GM18873 (cell line): Measurements from ENCODE around the gene IGFBP4.
"Not testable (repeated sequence)": the region's sequence is repeated elsewhere in the genome, so short reads cannot be mapped to it uniquely, and the experiment has no call there.

Experiments
- ATAC-seq: cut with Tn5 transposase; IDR thresholded peaks from one replicate; pipeline ENCODE4 v1.9.1; 2021; ENCODE audit warnings: mild to moderate bottlenecking, moderate library complexity, moderate number of reproducible peaks; ENCODE audit not compliant: unreplicated experiment, low FRiP score

Gene IGFBP4

DNA sequence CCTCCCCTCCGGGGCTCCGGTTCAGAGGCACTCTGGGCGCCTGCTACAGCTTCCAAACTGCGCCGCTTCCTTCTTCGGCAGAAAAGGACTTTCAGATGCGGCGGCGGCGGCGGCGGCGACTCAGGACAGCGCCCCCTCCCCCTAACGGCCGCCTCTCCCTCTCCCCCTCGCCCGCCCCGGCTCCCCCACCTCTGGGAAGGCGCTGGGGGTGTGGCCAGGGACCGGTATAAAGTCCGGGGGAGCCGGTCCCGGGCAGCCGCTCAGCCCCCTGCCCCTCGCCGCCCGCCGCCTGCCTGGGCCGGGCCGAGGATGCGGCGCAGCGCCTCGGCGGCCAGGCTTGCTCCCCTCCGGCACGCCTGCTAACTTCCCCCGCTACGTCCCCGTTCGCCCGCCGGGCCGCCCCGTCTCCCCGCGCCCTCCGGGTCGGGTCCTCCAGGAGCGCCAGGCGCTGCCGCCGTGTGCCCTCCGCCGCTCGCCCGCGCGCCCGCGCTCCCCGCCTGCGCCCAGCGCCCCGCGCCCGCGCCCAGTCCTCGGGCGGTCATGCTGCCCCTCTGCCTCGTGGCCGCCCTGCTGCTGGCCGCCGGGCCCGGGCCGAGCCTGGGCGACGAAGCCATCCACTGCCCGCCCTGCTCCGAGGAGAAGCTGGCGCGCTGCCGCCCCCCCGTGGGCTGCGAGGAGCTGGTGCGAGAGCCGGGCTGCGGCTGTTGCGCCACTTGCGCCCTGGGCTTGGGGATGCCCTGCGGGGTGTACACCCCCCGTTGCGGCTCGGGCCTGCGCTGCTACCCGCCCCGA is at the start of gene IGFBP4:
Gene IGFBP4, plus strand, starts transcription at position 255 of the 792 bp plus-strand sequence. Its CDS starts 286 bp downstream, at position 541.
- no peak for ATAC-seq

GRCh38 chr17:40399185-40399584 is 44.1 kb upstream of the IGFBP4 start:
- no peak for ATAC-seq

- no peak for ATAC-seq
Observed at GRCh38 chr17:40402668-40403067, 40.6 kb upstream of the IGFBP4 start.

DNA sequence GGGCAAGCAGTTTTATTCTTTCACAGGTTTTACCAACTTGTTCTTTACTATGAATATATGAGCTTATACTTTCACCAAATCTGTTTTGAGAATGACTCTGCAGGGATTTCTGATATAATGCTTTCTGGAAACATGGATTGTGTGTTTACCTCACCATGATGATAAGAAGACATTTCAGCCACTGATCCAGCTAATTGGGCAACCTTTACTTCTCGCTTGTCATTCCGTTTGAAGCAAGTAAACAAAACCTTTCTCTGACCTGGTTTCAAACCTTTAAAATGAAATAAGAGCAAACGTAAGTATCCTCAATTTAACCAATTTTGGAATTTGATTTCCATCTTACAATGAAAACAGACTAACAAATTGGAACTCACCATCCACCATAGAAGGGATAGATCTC is 39.2 kb upstream of the IGFBP4 start:
- ATAC-seq, result no peak

- no peak for ATAC-seq
Observed at GRCh38 chr17:40407460-40407859, 35.8 kb upstream of the IGFBP4 start.

DNA sequence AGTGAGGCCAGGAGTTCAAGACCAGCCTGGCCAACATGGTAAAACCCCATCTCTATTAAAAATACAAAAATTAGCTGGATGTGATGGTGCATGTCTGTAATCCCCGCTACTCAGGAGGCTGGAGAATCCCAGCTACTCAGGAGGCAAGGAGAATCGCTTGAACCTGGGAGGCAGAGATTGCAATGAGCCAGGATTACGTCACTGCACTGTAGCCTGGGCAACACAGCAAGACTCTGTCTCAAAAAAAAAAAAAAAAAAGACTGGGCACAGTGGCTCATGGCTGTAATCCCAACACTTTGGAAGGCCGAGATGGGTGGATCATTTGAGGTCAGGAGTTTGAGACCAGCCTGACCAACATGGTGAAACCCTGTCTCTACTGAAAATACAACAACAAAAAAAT is 33.7 kb upstream of the IGFBP4 start:
- ATAC-seq, result not testable (repeated sequence)

DNA sequence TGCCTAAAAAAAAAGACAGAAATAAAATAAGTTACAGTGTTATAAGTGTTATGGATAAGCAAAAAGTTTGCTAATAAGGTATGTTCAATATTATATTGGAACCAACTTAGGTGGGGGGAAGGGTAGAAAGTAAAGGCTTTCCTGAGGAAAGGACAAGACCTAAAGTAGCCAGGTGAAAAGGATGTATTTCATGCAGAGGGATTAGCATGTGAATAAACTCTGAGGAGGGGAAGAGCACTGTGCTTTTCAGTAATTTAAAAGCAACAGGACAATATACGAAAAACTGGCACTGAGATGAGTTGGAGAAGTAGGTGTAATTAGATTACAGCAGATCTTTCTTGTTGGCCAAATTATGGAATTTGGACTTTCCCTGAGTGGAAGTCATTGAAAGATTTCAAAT is 33.2 kb upstream of the IGFBP4 start:
- ATAC-seq, result no peak

DNA sequence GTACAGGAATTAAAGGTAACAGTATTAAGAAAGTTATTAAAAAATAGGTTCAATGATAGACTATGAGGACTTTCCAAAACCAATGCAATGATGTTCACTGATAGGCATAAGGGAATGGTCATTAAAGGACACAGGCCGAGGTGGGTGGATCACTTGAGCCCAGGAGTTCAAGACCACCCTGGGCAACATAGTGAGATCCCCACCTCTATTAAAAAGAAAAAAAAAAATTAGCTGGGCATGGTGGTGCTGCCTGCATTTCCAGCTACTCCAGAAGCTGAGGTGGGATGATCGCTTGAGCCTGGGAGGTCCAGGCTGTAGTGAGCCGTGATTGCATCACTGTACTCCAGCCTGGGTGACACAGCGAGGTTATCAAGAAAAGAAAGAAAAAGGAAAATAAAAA is 31.4 kb upstream of the IGFBP4 start:
- ATAC-seq, result no peak

DNA sequence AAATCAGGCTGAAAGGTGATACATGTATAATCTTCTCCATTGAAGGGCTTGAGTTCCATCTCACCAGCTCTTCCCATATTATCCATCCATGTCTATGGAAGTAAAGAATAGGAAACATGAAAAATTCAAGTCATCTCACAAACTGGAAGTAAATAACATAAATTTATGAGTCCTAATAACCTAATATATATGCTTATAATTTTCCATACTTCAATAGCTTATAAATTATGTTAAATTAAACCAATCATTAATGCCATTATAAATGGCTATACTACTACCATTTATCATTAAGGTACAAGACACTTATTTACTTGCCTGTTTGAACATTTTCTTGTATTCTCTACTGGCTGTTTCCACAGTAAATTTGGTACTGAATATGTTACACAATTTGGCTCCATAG is 30.4 kb upstream of the IGFBP4 start:
- no peak for ATAC-seq

GRCh38 chr17:40414312-40414711 is 28.9 kb upstream of the IGFBP4 start:
- ATAC-seq, result not testable (repeated sequence)

- ATAC-seq, result no peak
Observed at GRCh38 chr17:40415390-40415789, 27.9 kb upstream of the IGFBP4 start.

- ATAC-seq, result no peak
Observed at GRCh38 chr17:40416671-40417070, 26.6 kb upstream of the IGFBP4 start.

DNA sequence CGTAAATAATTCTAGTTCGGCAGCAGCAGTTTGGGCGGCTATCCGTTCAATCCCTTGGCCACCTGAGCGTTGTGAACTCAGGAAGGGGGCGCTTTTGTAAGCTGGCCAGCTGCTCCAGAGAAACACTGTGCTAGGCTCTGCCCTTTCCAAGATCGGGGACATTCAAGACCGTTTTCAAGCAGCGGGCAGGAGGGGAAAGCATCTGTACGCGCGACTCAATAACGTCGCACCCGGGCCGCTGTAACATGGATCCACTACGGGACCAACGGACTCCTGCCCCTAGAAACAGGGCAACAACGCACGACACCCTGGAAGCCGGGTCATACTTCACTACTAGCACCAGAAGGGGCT is 26.0 kb upstream of the IGFBP4 start:
- ATAC-seq, result peak; percentile 6

DNA sequence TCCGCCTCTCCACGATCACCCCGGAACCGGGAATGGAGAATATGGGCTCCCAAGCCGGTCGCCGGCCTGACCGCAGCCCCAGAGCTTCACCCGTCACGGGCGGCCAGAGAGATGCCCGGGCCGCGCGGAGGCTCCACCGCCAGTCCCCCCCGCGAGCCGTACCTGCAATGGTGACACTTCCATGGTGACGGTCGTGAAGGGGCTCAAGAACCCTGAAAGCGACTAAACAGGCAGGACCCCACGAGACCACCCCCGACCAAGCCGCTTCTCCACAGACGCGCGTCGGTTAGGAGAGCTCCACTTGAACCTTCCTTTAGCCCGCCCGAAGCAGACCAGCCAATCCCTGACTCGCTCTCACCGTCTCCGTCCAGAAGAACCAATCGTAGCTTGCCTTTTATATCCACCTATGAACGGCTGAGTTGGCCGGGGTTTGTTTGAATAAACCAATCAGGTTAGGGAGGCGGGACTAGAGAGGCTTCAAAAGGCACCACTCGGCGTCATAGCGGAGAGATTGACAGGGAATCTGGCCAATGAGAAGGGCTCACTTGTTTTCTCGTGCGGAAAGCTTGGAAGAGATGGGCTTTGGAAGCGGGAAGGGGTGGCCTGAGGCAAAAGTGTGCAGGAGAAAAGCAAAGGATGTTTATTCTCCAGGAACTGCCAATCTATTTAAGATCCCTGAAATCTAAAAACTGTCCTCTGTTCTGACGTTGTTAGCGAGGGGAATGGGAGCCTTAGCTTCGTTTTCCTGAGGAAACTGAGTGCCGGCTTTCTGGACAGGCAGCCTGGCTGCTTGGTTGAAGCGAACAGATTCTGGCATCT is 25.4 kb upstream of the IGFBP4 start, which contains the start of gene TOP2A:
Gene TOP2A, minus strand, starts transcription at position 288 of the 819 bp plus-strand sequence. Its CDS starts 105 bp downstream, at position 183.
- peak; percentile 93 for ATAC-seq

- ATAC-seq, result no peak
Observed at GRCh38 chr17:40418428-40418706, 24.9 kb upstream of the IGFBP4 start.

- ATAC-seq, result no peak
Observed at GRCh38 chr17:40419559-40420331, 23.5 kb upstream of the IGFBP4 start.

DNA sequence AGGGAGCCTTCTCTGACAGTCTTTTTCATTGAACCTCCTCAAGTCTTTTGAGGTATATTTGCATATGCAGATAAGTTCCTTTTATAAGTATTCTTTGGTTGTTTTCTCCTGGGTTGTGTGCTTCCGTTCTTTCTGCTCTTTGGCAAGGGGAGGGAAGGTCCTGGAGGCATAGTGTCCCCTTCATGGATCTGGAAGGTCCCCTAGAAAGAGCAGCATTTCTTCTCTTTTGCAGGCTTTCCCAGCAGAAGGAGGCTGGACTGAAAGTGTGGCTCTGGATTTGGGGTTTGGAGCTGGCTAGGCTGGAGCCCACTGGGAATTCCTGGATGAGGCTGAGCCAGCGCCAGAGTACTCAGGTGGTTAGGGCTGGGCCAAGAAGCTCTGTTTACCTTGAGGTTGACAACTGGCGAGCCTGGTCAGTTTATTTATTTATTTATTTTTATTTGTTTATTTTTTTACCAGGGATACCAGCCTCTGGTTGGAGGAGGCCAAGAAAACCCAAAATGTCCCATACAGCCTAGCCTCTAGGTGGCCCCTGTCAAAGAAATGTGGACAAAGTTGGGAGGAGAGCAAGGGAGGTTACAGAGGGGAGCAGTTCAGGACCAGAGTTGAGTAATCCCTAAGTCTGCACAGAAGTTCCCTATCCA is 20.1 kb upstream of the IGFBP4 start:
- no peak for ATAC-seq

DNA sequence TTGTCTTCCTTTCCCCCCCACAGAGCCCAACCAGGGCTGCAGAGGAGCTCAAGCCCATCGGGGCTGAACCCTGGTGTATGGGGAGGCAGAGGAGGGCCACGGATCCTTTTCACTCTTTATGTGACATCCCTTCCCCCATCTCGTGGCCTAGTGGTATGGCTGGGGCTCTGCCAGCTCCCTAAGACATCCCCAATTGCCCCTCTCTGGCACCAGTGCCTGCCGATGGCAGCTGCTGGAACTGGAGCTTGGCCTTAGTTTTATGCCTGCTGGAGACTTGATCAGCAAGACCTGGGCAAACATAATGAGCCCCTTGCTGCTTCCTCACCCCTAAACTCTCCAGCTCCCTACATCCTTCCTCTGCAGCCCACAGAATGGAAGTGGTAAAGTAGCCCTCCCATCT is 17.5 kb upstream of the IGFBP4 start:
- no peak for ATAC-seq

GRCh38 chr17:40427002-40427491 is 16.2 kb upstream of the IGFBP4 start:
- no peak for ATAC-seq
